Measurements from ENCODE around the gene NFIX. TPM values are rescaled to one million over a fixed set of nuclear protein-coding genes. Genes with fewer than 3 reads are reported as not detected.
A peak's percentile ranks its signal among the peaks of the same experiment; 100 is the strongest.

Gene NFIX
- polyA plus RNA-seq, 3 donors = 0.25 to 3.7 (median 0.90) TPM

DNA sequence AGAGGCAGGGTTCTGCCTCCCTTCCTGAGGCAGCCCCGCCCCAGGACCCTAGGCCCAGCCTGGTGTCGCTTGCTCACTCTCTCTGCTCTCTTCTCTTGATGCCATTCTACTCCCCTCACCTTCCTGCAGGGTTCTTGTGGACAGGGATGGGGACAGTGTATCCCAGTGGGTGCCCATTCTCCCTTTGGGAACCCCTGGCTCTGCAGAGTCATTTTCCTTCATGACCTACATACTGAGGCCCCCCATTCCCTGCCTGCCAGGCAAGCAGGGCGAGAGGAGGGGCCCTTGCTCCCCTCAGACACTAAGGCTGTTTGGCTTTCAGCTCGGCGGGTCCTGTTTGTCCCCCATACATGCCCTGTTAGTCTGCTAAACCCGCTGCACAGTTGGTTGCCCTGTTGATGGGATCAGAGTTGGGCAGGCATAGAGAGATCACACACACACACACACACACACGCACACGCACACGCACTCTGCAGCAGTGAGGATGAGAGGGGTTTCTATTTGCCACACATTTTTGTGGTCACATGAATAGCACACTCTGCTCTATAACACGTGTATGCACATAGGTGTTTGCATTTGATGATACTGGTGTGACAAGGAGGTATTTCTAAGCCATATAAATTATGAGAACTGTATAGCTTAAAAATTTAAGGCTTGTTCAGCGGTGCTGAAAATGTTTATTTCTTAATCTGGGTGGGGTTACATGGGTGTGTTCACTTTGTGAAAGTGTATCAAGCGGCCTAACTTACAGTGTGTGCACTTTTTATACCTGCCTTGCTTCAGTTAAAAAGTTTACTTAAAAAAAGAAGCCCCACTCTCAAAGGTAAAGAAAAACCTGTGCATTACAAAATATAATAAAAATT is 20.3 kb downstream of the NFIX start:
- Histone ChIP-seq H4K20me1 (ENCODE audit: insufficient read depth, low read length) (peaks cover 63% of the 10 kb centered on the region), H3K27me3 (ENCODE audit: control insufficient read depth in 2 of 2, insufficient read depth in 2 of 2, low read length in 2 of 2) (peaks cover 37 to 61% of the 10 kb centered on the region in 2 donors), H3K4me3 (replicated peaks in 1 of 3; ENCODE audit: low read depth in 2 of 3, low read length in 3 of 3) (no peak overlapping the region), H3K36me3 (replicated peaks in 1 of 2; ENCODE audit: control insufficient read depth in 1 of 2, insufficient read depth in 2 of 2, low read length in 2 of 2) (no peaks in the 10 kb centered on the region), H3K27ac (ENCODE audit: low read depth in 1 of 2, low read length in 2 of 2) (no peak overlapping the region), H2AFZ (ENCODE audit: insufficient read depth, low read depth, low read length, poor library complexity, severe bottlenecking) (no peak overlapping the region), H3K4me1 (ENCODE audit: control insufficient read depth in 1 of 2, insufficient read depth in 2 of 2, low read length in 2 of 2) (peaks cover 26 to 31% of the 10 kb centered on the region in 2 donors), H3K79me2 (ENCODE audit: insufficient read depth, low read length) (no peaks in the 10 kb centered on the region), H3K9me3 (replicated peaks in 1 of 2; ENCODE audit: control insufficient read depth in 1 of 2, insufficient read depth in 1 of 2, low read length in 2 of 2) (peaks cover 4 to 29% of the 10 kb centered on the region in 2 donors), H3K9ac (ENCODE audit: insufficient read depth, low read length, poor library complexity, severe bottlenecking) (no peak overlapping the region), H3K4me2 (replicated peaks; ENCODE audit: extremely low read depth, low read length, poor library complexity, severe bottlenecking) (no peak overlapping the region)
- Mint-ChIP-seq H3K36me3 (peaks cover 12 to 14% of the 10 kb centered on the region in 2 donors), H3K9me3 (peaks cover 4 to 36% (median 20%) of the 10 kb centered on the region in 7 donors), H3K27me3 (ENCODE audit: low read depth in 3 of 3) (peaks cover 57 to 69% (median 68%) of the 10 kb centered on the region in 3 donors), H3K4me1 (peaks cover 31% of the 10 kb centered on the region), H3K27ac (no peak overlapping the region), H3K4me3 (peak overlapping the region in 1 of 2 donors; percentile 61)
- TF ChIP-seq, protein P1, sequence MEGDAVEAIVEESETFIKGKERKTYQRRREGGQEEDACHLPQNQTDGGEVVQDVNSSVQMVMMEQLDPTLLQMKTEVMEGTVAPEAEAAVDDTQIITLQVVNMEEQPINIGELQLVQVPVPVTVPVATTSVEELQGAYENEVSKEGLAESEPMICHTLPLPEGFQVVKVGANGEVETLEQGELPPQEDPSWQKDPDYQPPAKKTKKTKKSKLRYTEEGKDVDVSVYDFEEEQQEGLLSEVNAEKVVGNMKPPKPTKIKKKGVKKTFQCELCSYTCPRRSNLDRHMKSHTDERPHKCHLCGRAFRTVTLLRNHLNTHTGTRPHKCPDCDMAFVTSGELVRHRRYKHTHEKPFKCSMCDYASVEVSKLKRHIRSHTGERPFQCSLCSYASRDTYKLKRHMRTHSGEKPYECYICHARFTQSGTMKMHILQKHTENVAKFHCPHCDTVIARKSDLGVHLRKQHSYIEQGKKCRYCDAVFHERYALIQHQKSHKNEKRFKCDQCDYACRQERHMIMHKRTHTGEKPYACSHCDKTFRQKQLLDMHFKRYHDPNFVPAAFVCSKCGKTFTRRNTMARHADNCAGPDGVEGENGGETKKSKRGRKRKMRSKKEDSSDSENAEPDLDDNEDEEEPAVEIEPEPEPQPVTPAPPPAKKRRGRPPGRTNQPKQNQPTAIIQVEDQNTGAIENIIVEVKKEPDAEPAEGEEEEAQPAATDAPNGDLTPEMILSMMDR (IDR thresholded peaks at IDR 0.05) = no peak
- WGBS (ENCODE audit: insufficient coverage) = 100% methylated on average over 1 of the region's 12 CpGs
- intact Hi-C loops (cut with micrococcal nuclease) = loop anchor here in 1 of 2 donors (5.0 kb wide), 1 partner anchor 33 kb away; no protein-coding TSS in a partner anchor
- no peak for DNase-seq

DNA sequence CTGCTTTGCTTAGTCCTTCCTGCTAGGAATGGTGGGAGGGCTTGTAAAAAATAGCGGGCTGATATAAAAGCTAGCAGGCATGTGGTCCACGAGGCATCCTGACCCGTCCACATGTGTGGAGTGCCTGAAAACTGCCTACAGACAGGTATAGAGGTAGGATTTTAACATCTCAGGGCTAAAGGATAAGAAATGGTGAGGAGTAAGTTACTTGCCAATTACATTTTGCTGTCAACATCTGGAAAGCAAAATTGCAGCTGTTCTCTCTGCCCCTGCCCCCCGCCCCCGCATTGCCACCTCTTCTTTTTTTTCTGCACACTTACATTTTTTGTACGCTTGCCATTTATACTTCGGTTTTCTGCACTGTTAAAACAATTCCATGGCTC is 21.0 kb downstream of the NFIX start:
- H3K4me1 Mint-ChIP-seq = peaks cover 31% of the 10 kb centered on the region
- H3K36me3 Mint-ChIP-seq = peaks cover 12 to 14% of the 10 kb centered on the region in 2 donors
- H3K4me2 ChIP-seq (replicated peaks; ENCODE audit: extremely low read depth, low read length, poor library complexity, severe bottlenecking) = no peak overlapping the region
- H3K27me3 ChIP-seq (ENCODE audit: control insufficient read depth in 2 of 2, insufficient read depth in 2 of 2, low read length in 2 of 2) = peaks cover 32 to 55% of the 10 kb centered on the region in 2 donors
- WGBS (ENCODE audit: insufficient coverage) = 92% methylated on average over 2 of the region's 7 CpGs
- peaks cover 4 to 24% of the 10 kb centered on the region in 2 donors for H3K9me3 ChIP-seq (replicated peaks in 1 of 2; ENCODE audit: control insufficient read depth in 1 of 2, insufficient read depth in 1 of 2, low read length in 2 of 2)
- no peak overlapping the region for H3K27ac Mint-ChIP-seq
- peaks cover 53 to 64% (median 63%) of the 10 kb centered on the region in 3 donors for H3K27me3 Mint-ChIP-seq (ENCODE audit: low read depth in 3 of 3)
- TF ChIP-seq, protein P1 (IDR thresholded peaks at IDR 0.05) = no peak
- no peak overlapping the region for H2AFZ ChIP-seq (ENCODE audit: insufficient read depth, low read depth, low read length, poor library complexity, severe bottlenecking)
- H3K9ac ChIP-seq (ENCODE audit: insufficient read depth, low read length, poor library complexity, severe bottlenecking) = no peak overlapping the region
- H3K36me3 ChIP-seq (replicated peaks in 1 of 2; ENCODE audit: control insufficient read depth in 1 of 2, insufficient read depth in 2 of 2, low read length in 2 of 2) = no peaks in the 10 kb centered on the region
- no peak for DNase-seq
- H4K20me1 ChIP-seq (ENCODE audit: insufficient read depth, low read length) = peaks cover 57% of the 10 kb centered on the region
- H3K27ac ChIP-seq (ENCODE audit: low read depth in 1 of 2, low read length in 2 of 2) = no peak overlapping the region
- peaks cover 4 to 32% (median 20%) of the 10 kb centered on the region in 7 donors for H3K9me3 Mint-ChIP-seq
- intact Hi-C loops (cut with micrococcal nuclease) = loop anchor here in 1 of 2 donors (5.0 kb wide), 1 partner anchor 34 kb away; no protein-coding TSS in a partner anchor
- H3K4me3 ChIP-seq (replicated peaks in 1 of 3; ENCODE audit: low read depth in 2 of 3, low read length in 3 of 3) = no peak overlapping the region
- H3K79me2 ChIP-seq (ENCODE audit: insufficient read depth, low read length) = no peaks in the 10 kb centered on the region
- peak overlapping the region in 1 of 2 donors; percentile 0 for H3K4me3 Mint-ChIP-seq
- peaks cover 26 to 31% of the 10 kb centered on the region in 2 donors for H3K4me1 ChIP-seq (ENCODE audit: control insufficient read depth in 1 of 2, insufficient read depth in 2 of 2, low read length in 2 of 2)
